ENCODE measurements around the gene SLC6A11. TPM values are rescaled to one million over a fixed set of nuclear protein-coding genes. Genes with fewer than 3 reads are reported as not detected.

SLC6A11 gene
- total and polyA plus RNA-seq, 2 donors (not counting 1 experiment from before 2014, with no cell fraction given) = not detected

DNA sequence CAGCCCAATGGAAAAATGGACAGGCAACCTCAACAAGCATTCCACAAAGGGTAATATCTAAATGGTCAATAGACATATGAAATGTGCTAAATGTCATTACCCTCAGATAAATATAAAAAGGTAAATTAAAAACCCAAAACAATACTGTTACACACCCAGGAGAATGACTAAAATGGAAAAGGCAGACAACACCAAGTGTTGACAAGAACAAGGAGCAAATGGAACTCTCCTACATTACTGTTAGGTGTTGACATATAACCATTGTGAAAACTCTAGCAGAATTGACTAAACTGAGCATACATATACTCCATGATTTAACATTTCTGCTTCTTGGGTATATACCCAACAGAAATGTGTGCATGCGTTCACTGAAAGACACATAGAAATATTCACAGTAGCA, 25.3 kb upstream of the SLC6A11 start:
- no peak overlapping the region for H3K4me3 ChIP-seq (ENCODE audit: control extremely low read depth in 1 of 5, extremely low read depth in 1 of 5, insufficient read depth in 1 of 5, low read depth in 2 of 5, low read length in 4 of 5)
- TF ChIP-seq, protein P1, sequence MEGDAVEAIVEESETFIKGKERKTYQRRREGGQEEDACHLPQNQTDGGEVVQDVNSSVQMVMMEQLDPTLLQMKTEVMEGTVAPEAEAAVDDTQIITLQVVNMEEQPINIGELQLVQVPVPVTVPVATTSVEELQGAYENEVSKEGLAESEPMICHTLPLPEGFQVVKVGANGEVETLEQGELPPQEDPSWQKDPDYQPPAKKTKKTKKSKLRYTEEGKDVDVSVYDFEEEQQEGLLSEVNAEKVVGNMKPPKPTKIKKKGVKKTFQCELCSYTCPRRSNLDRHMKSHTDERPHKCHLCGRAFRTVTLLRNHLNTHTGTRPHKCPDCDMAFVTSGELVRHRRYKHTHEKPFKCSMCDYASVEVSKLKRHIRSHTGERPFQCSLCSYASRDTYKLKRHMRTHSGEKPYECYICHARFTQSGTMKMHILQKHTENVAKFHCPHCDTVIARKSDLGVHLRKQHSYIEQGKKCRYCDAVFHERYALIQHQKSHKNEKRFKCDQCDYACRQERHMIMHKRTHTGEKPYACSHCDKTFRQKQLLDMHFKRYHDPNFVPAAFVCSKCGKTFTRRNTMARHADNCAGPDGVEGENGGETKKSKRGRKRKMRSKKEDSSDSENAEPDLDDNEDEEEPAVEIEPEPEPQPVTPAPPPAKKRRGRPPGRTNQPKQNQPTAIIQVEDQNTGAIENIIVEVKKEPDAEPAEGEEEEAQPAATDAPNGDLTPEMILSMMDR (IDR thresholded peaks at IDR 0.05) = no peak
- TF ChIP-seq EZH2 (IDR thresholded peaks at IDR 0.05; ENCODE audit: borderline replicate concordance, insufficient read depth, low read depth, low read length, poor library complexity, severe bottlenecking) = no peak
- ATAC-seq (ENCODE audit: low read depth) (no peak), DNase-seq (no peak)
- no peak overlapping the region for H3K27ac Mint-ChIP-seq
- H3K9ac ChIP-seq (ENCODE audit: low read length) = no peak overlapping the region
- H3K27me3 Mint-ChIP-seq = peaks cover 26% of the 10 kb centered on the region
- no peaks in the 10 kb centered on the region for H3K4me1 Mint-ChIP-seq
- no peak overlapping the region for H3K4me2 ChIP-seq (replicated peaks; ENCODE audit: low read depth, low read length, poor library complexity, severe bottlenecking)
- 100% methylated on average over 1 of the region's 1 CpG for WGBS (ENCODE audit: insufficient coverage)
- H3K36me3 ChIP-seq (replicated peaks in 1 of 2; ENCODE audit: control extremely low read depth in 1 of 2, control insufficient read depth in 1 of 2, extremely low read depth in 1 of 2, insufficient read depth in 2 of 2, low read length in 1 of 2) = no peaks in the 10 kb centered on the region
- no peak overlapping the region for H2AFZ ChIP-seq (ENCODE audit: insufficient read depth, low read depth, low read length, poor library complexity, severe bottlenecking)
- no peaks in the 10 kb centered on the region for H4K20me1 ChIP-seq (ENCODE audit: control insufficient read depth, insufficient read depth, low read length, poor library complexity, severe bottlenecking)
- no peak overlapping the region for H3K4me3 Mint-ChIP-seq
- no peaks in the 10 kb centered on the region for H3K4me1 ChIP-seq (ENCODE audit: control insufficient read depth in 2 of 2, insufficient read depth in 2 of 2, low read length in 2 of 2)
- H3K27ac ChIP-seq (ENCODE audit: low read length in 2 of 2) = no peak overlapping the region
- ChIA-PET CTCF (no interaction called here), POLR2A (no interaction called here)
- no peaks in the 10 kb centered on the region for H3K79me2 ChIP-seq (ENCODE audit: control insufficient read depth, insufficient read depth, low read length)
- intact Hi-C loops (cut with micrococcal nuclease) = no loop called here
- H3K9me3 ChIP-seq (ENCODE audit: control extremely low read depth in 1 of 3, control insufficient read depth in 2 of 3, insufficient read depth in 1 of 3, low read length in 2 of 3) = no peaks in the 10 kb centered on the region
- peaks cover 0 to 4% (median 4%) of the 10 kb centered on the region in 4 experiments for H3K27me3 ChIP-seq (replicated peaks in 1 of 4; ENCODE audit: control extremely low read depth in 1 of 4, control insufficient read depth in 3 of 4, insufficient read depth in 4 of 4, low read length in 3 of 4)
- no peaks in the 10 kb centered on the region for H3K9me3 Mint-ChIP-seq (ENCODE audit: insufficient read depth)

DNA sequence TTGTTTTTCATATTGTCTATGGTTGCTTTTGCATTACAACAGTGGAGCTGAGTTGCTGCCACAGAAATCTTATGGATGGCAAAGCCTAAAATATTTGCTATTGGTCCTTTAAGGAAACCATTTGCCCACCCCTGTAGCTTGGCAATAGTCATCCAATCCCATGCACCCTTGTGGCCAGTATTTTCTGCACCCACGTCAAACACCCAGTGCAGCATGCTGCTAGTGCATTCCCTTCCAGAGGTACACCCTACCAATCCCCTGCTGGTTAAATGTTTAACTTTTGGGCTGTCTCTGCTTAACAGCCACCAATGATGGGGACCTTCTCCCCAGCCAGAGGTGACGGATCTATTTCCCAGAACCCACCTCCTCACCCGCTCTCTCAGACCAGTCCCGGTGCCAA, 23.8 kb upstream of the SLC6A11 start:
- Mint-ChIP-seq H3K9me3 (ENCODE audit: insufficient read depth) (no peaks in the 10 kb centered on the region), H3K4me3 (no peak overlapping the region), H3K27me3 (peaks cover 30% of the 10 kb centered on the region), H3K27ac (no peak overlapping the region), H3K4me1 (no peaks in the 10 kb centered on the region)
- TF ChIP-seq EZH2 (IDR thresholded peaks at IDR 0.05; ENCODE audit: borderline replicate concordance, insufficient read depth, low read depth, low read length, poor library complexity, severe bottlenecking) = no peak
- no peak overlapping the region for H3K4me3 ChIP-seq (ENCODE audit: control extremely low read depth in 1 of 5, extremely low read depth in 1 of 5, insufficient read depth in 1 of 5, low read depth in 2 of 5, low read length in 4 of 5)
- H2AFZ ChIP-seq (ENCODE audit: insufficient read depth, low read depth, low read length, poor library complexity, severe bottlenecking) = no peak overlapping the region
- ATAC-seq (ENCODE audit: low read depth) (no peak), DNase-seq (no peak)
- peaks cover 0 to 4% (median 4%) of the 10 kb centered on the region in 4 experiments for H3K27me3 ChIP-seq (replicated peaks in 1 of 4; ENCODE audit: control extremely low read depth in 1 of 4, control insufficient read depth in 3 of 4, insufficient read depth in 4 of 4, low read length in 3 of 4)
- CTCF ChIA-PET = interaction anchor here (2.0 kb wide), 1 partner anchor 9 kb away, joined by 6 read pairs; no protein-coding TSS in a partner anchor
- POLR2A ChIA-PET = interaction anchor here (0.7 kb wide), 1 partner anchor 453 kb away, joined by 3 read pairs; no protein-coding TSS in a partner anchor
- H3K9ac ChIP-seq (ENCODE audit: low read length) = no peak overlapping the region
- no peaks in the 10 kb centered on the region for H3K79me2 ChIP-seq (ENCODE audit: control insufficient read depth, insufficient read depth, low read length)
- H4K20me1 ChIP-seq (ENCODE audit: control insufficient read depth, insufficient read depth, low read length, poor library complexity, severe bottlenecking) = no peaks in the 10 kb centered on the region
- 95% methylated on average over 2 of the region's 4 CpGs for WGBS (ENCODE audit: insufficient coverage)
- no peaks in the 10 kb centered on the region for H3K36me3 ChIP-seq (replicated peaks in 1 of 2; ENCODE audit: control extremely low read depth in 1 of 2, control insufficient read depth in 1 of 2, extremely low read depth in 1 of 2, insufficient read depth in 2 of 2, low read length in 1 of 2)
- no peak overlapping the region for H3K4me2 ChIP-seq (replicated peaks; ENCODE audit: low read depth, low read length, poor library complexity, severe bottlenecking)
- no peaks in the 10 kb centered on the region for H3K9me3 ChIP-seq (ENCODE audit: control extremely low read depth in 1 of 3, control insufficient read depth in 2 of 3, insufficient read depth in 1 of 3, low read length in 2 of 3)
- intact Hi-C loops (cut with micrococcal nuclease) = no loop called here
- no peak overlapping the region for H3K27ac ChIP-seq (ENCODE audit: low read length in 2 of 2)
- no peaks in the 10 kb centered on the region for H3K4me1 ChIP-seq (ENCODE audit: control insufficient read depth in 2 of 2, insufficient read depth in 2 of 2, low read length in 2 of 2)

Data from B cell (primary cell).